CD4-positive, alpha-beta T cell treated with Interleukin-17A for 1 hour (primary cell): ENCODE measurements around the gene CARMIL1.

Experiments used
- DNase-seq: peaks from one replicate; pipeline ENCODE4 v3.0.0-alpha.2; 2020

The CARMIL1 gene

GRCh38 chr6:25337431-25337830, 58.3 kb downstream of the CARMIL1 start:
- no peak for DNase-seq

GRCh38 chr6:25340431-25341202, 61.4 kb downstream of the CARMIL1 start:
- no peak for DNase-seq

- no peak for DNase-seq
Measured at GRCh38 chr6:25341203-25341552, 62.0 kb downstream of the CARMIL1 start.

- DNase-seq: no peak
Measured at GRCh38 chr6:25341923-25342619, 62.9 kb downstream of the CARMIL1 start.

- DNase-seq: no peak
Measured at GRCh38 chr6:25342802-25343201, 63.6 kb downstream of the CARMIL1 start.

- no peak for DNase-seq
Measured at GRCh38 chr6:25343984-25344383, 64.8 kb downstream of the CARMIL1 start.

- DNase-seq: no peak
Measured at GRCh38 chr6:25344827-25345226, 65.7 kb downstream of the CARMIL1 start.

- no peak for DNase-seq
Measured at GRCh38 chr6:25346064-25346463, 66.9 kb downstream of the CARMIL1 start.

GRCh38 chr6:25350573-25350972, 71.4 kb downstream of the CARMIL1 start:
- DNase-seq: no peak

- no peak for DNase-seq
Measured at GRCh38 chr6:25351485-25351884, 72.3 kb downstream of the CARMIL1 start.

- no peak for DNase-seq
Measured at GRCh38 chr6:25352285-25352684, 73.1 kb downstream of the CARMIL1 start.

- no peak for DNase-seq
Measured at GRCh38 chr6:25354078-25354932, 75.1 kb downstream of the CARMIL1 start.

GRCh38 chr6:25359191-25359861, 80.2 kb downstream of the CARMIL1 start:
- no peak for DNase-seq

- DNase-seq: no peak
Measured at GRCh38 chr6:25359891-25360290, 80.7 kb downstream of the CARMIL1 start.

GRCh38 chr6:25360621-25361020, 81.4 kb downstream of the CARMIL1 start:
- no peak for DNase-seq

GRCh38 chr6:25363427-25363826, 84.3 kb downstream of the CARMIL1 start:
- DNase-seq: no peak

GRCh38 chr6:25365154-25365553, 86.0 kb downstream of the CARMIL1 start:
- no peak for DNase-seq

GRCh38 chr6:25366903-25367545, 87.8 kb downstream of the CARMIL1 start:
- peak; percentile 60 for DNase-seq

GRCh38 chr6:25369036-25369432, 89.9 kb downstream of the CARMIL1 start:
- DNase-seq: no peak

GRCh38 chr6:25369433-25370177, 90.4 kb downstream of the CARMIL1 start:
- peak; percentile 28 for DNase-seq

GRCh38 chr6:25370178-25371036, 91.2 kb downstream of the CARMIL1 start:
- DNase-seq: no peak
